NK-92 (cell line): Measurements from ENCODE around the gene TRAPPC3L.

Experiments
- DNase-seq: peaks from one replicate; lab custom pipeline; 2025; ENCODE audit not compliant: unreplicated experiment; lab: John Stamatoyannopoulos, UW

TRAPPC3L gene

DNA sequence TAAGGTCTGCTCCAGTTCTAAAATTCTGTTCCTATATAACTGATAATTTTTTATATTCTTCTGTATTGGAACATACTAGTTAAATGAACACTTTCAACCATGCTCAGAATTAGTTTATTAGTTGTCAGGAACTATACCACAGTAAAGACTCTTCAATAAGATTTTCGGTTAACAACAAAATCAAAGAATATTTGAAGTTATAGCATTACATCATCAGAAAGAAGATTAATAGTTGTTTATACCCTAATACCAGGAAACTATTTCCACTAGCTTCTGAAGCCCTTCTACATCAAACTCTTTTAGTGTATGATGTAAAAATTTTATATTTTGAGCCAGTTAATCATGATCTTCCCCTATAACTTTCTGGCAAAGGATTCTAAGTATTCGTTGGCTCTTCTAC is 14.6 kb upstream of the TRAPPC3L start:
- DNase-seq, result no peak

- no peak for DNase-seq
Observed at GRCh38 chr6:116557893-116558292, 12.4 kb upstream of the TRAPPC3L start.

- DNase-seq, result no peak
Observed at GRCh38 chr6:116556814-116557415, 11.4 kb upstream of the TRAPPC3L start.

DNA sequence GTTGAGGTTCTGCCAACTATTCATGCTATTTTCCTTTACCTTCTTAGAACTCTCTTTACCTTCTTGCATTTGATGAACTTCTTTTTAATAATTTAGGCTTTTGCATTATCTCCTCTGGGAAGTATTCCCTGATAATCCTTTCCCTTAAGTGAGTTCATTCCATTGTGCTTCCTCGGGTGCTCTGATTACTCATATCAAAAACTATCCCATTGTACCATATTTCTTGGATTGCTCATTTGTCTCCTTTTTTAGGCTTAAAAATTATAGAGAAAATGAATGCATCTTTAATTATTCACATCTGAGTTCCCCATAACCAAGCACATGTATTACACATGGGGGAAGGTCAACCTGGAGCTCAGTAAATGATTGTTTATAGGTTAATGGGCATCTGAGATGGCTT is 10.6 kb upstream of the TRAPPC3L start:
- no peak for DNase-seq

- DNase-seq, result no peak
Observed at GRCh38 chr6:116553451-116553850, 8.0 kb upstream of the TRAPPC3L start, which contains the start of gene CALHM4. CALHM4 (plus strand) TSS chr6:116553751; CDS start chr6:116553794, 43 bp downstream.

DNA sequence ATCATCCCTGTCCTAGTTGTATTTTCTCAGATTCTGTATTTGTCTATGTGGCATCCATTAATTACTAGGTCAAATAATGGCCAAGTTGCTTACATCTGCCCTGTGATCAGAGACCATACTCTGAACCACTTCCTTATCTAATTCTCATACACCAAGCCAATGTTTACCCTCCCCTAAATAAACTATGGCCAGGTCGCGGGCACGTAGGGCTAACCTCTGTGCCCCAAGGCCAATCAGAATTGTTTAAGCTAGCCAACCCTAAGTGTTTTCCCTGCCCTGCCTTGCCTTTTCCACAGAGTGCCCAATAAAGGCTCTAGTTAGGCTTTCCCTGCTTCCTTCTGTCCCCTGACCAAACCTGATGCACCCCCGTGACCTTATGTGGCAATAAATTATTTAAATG is 5.3 kb upstream of the TRAPPC3L start:
- no peak for DNase-seq

GRCh38 chr6:116547358-116547757 is 1.9 kb upstream of the TRAPPC3L start:
- DNase-seq, result no peak

DNA sequence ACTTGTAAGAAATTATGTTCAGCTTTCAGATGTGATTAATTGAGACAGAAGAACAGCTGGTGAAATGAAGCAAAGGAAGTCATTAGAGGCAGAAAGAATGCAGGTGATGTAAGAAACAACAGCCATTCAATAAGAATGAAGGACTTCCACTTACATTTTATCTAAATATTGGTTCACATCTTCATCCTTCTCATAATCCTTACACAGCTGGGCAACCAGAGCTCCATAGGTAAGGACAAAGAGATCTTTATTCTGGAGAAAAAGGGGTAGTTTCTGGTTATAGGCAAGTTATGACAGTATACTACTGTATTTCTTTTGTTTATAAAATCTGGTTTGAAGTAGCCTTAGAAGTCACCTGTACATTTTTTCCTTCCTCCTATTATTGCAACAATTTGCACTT is 2.3 kb downstream of the TRAPPC3L start:
- no peak for DNase-seq

DNA sequence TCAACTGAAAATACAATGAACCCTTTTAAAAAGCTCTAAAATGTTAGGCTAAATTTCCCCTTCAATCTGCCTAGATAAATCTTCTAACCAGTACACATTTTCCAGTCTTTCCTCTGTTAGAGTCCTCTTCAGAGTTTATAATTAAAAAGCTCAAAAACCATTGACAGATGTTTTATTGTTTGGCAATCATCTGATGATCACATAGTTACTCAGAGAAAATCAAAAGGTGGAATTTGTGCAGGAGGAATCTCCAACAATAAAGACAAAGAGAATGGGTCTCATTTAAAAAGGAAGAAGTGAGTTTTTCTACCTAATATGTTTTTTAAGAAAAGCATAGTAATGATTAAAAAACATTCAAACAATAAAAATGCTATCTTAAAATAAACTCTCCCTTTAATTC is 3.1 kb downstream of the TRAPPC3L start:
- DNase-seq, result no peak

DNA sequence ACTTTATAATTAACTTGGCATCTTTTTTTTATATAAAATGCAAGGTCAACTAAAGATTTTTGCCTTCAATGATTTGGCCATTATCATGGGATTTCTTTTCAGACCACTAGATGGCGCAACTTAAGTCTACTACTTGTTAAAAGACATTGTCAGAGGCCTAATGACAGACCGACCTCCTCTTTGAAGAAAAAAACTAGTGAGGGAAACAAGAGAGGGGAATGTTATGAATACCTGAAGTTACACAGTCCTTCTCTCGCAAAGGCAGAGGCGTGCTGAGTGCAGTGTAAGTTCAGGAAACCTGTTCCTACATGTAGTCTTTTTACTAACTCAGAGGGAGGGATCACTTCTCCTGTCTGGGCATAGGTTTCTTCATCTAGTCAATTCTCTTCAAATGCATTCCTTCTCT is 9.3 kb downstream of the TRAPPC3L start:
- DNase-seq, result no peak

DNA sequence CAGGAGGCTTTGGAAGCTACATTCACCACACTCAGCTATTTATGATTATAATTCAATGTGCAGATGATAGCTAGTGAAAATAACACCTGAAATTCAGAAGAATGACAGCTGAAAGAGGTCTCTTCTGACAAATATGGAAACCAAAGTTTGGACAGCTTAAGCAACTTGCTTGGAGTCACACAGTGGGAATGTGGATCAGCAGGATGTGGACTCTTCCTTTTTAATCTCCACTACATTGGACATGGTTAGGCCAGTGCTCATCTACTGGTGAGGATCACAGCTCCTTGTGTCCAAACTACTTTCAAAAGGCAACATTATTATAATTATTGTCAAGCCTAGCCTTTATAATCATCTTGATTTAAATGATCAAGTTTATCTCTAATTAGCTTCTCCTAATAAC is 10.4 kb downstream of the TRAPPC3L start:
- DNase-seq, result no peak

- no peak for DNase-seq
Observed at GRCh38 chr6:116533233-116533957, 12.1 kb downstream of the TRAPPC3L start.

- DNase-seq, result no peak
Observed at GRCh38 chr6:116531675-116532570, 13.6 kb downstream of the TRAPPC3L start.

GRCh38 chr6:116530436-116530835 is 15.0 kb downstream of the TRAPPC3L start:
- DNase-seq, result no peak

GRCh38 chr6:116529466-116530290 is 15.8 kb downstream of the TRAPPC3L start:
- DNase-seq, result no peak

GRCh38 chr6:116528780-116529179 is 16.7 kb downstream of the TRAPPC3L start:
- no peak for DNase-seq

GRCh38 chr6:116528133-116528532 is 17.4 kb downstream of the TRAPPC3L start:
- DNase-seq, result no peak

DNA sequence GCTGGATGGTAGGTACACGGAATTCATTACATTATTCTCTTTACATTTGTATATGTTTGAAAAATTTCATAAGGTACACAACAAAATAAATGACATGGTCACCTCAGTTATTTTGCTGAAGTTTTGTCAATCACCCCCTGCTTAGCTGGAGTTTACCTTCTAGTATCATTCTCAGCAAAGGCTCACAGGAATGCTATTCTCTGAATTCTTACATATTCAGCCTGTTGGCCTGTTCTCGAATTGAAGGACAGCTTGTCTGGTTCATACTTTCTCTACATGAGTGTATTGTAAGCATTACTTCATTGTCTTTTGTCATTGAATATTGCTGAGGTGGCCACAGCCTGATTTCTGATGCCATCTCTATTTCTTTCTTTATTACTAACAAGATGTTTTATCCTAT is 21.2 kb downstream of the TRAPPC3L start:
- no peak for DNase-seq

DNA sequence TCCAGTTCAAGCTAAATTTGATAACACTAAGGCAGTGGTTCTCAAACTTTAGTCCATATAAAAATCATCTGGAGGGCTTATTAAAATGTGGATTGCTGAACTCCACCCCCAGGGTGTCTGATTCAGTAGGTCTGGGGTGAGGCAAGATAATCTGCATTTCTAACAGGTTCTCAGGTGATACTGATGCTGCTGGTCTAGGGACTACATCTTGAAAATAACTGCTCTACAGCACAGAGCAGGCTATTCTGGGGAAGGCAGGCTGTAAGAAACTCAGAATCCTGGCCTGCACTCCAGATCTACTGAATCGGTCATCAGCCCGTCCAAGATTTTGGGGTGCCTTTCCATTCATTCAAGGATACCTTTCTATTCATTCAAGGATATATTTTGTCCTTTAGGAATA is 22.6 kb downstream of the TRAPPC3L start:
- no peak for DNase-seq

DNA sequence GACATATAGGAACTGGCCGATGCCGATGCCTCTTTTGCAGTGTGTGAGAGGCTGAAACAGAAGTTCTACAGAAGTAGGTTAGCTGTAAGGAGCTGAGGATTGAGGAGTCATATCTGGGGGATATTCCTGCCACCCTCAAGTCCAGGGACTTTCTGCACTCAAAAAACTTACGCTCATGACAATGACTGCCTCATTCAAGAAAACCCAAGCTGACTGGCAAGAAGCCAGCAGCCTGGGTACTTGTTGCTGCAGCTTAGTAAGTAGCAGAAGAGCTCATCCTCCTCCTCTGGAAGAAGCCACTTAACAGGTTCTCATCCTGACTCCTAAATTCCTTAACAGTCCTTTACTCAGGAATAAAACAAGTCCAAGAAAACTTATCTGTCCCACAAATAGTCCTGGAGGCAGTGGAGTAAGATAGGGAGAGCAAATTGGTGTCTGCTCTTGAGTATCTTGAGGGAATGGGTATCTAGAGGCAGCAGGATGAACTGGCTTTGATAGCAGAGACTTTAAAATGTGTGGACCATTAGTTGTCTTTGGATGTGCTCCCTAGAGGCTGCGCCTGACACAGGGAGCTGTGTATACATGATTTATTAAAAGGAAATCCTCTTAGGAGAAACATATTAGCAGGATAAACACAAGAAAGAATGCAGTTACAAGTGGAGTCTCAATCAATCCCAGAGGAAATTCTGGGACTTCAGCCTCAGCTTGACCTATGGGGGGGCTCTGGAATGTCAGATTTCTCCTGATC is 26.7 kb downstream of the TRAPPC3L start:
- no peak for DNase-seq
